Kidney (tissue), 14 donors: ENCODE data around the gene TENM4. TPM values are rescaled to one million over a fixed set of nuclear protein-coding genes. Genes with fewer than 3 reads are reported as not detected.

Experiments used
- DNase-seq, 5 donors: peaks; one replicate each; pipeline ENCODE4 v3.0.0-alpha.2; 2013 to 2020
- FAIRE-seq: peaks from 2 replicates; lab custom pipeline; 2012; peaks lifted over from hg19 to GRCh38; lab: Jason Lieb, UNC
- H3K27ac ChIP-seq, 2 donors: one replicate each; pipeline ENCODE4 v1.7.0; 2013; ENCODE audit warnings: low read depth in 2 of 2, low read length in 2 of 2, inconsistent platforms in 1 of 2
- H3K27me3 ChIP-seq: one replicate; pipeline ENCODE4 v1.7.1; 2013; ENCODE audit warnings: low read length, inconsistent platforms; ENCODE audit not compliant: control insufficient read depth, insufficient read depth
- H3K36me3 ChIP-seq, 3 donors: one replicate each; pipeline versions ENCODE4 v1.7.0 to v1.7.1; 2013; ENCODE audit warnings: low read length in 3 of 3, control low read depth in 1 of 3, inconsistent platforms in 1 of 3; ENCODE audit not compliant: insufficient read depth in 3 of 3, control insufficient read depth in 2 of 3
- H3K4me1 ChIP-seq, 3 donors: one replicate each; pipeline versions ENCODE4 v1.7.0 to v1.7.1; 2013; ENCODE audit warnings: low read length in 3 of 3, inconsistent platforms in 1 of 3, low read depth in 1 of 3; ENCODE audit not compliant: control insufficient read depth in 2 of 3, insufficient read depth in 2 of 3
- H3K4me3 ChIP-seq, 3 donors: one replicate each; pipeline versions ENCODE4 v1.7.0 to v1.8.1; 2013; ENCODE audit warnings: low read length in 3 of 3, control low read depth in 1 of 3, inconsistent platforms in 1 of 3
- H3K9ac ChIP-seq, 3 donors: one replicate each; pipeline versions ENCODE4 v1.7.0 to v1.7.1; 2013; ENCODE audit warnings: low read length in 3 of 3, control low read depth in 1 of 3, inconsistent platforms in 1 of 3
- H3K9me3 ChIP-seq, 3 donors: one replicate each; pipeline versions ENCODE4 v1.7.0 to v1.7.1; 2013; ENCODE audit warnings: low read length in 3 of 3, control low read depth in 1 of 3, inconsistent platforms in 1 of 3; ENCODE audit not compliant: control insufficient read depth in 2 of 3, insufficient read depth in 1 of 3
- intact Hi-C: fragments of 100-400 bp; cut with DNase I; formaldehyde crosslinking; loops from one replicate; pipeline ENCODE4 v1.11.1; 2022
- polyA plus RNA-seq: library from polyadenylated mRNA; stranded (reverse); fragments of 350-450 nt; fragmentation: Illumina TruSeq; extraction: RNeasy Lipid Tissue Mini Kit (QIAGEN cat#74804); gene quantifications from one replicate; pipeline ENCODE4 v1.2.3, GENCODE V29; 2014; ENCODE audit warnings: low read depth, low replicate concordance; ENCODE audit not compliant: insufficient read depth
- total RNA-seq: library from RNA; stranded (reverse); fragmentation: NEBNext Ultra II Directional; extraction: Animal tissue kit (Norgen Biotek cat#: 25700); gene quantifications from one replicate; pipeline ENCODE4 v1.2.1, GENCODE V29; 2021
- TF ChIP-seq, protein P1 (sequence below): IDR thresholded peaks from 3 replicates; pipeline ENCODE4 v1.5.1; 2012; ENCODE audit warnings: mild to moderate bottlenecking, moderate library complexity, borderline replicate concordance; ENCODE audit not compliant: insufficient read depth; ENCODE audit errors: extremely low read depth
- donor health status: control.
- donor health status: control.
- donor health status: control.
- donor health status: control.
- donor health status: control.
- donor health status: DM: yes; HTN: yes; CAD: no.
- donor health status: Normal renal cell carcinoma (clear cell type).

TENM4 gene
- total and polyA plus RNA-seq, 2 donors from 2014 or later = 0.34 to 31.0 TPM

DNA sequence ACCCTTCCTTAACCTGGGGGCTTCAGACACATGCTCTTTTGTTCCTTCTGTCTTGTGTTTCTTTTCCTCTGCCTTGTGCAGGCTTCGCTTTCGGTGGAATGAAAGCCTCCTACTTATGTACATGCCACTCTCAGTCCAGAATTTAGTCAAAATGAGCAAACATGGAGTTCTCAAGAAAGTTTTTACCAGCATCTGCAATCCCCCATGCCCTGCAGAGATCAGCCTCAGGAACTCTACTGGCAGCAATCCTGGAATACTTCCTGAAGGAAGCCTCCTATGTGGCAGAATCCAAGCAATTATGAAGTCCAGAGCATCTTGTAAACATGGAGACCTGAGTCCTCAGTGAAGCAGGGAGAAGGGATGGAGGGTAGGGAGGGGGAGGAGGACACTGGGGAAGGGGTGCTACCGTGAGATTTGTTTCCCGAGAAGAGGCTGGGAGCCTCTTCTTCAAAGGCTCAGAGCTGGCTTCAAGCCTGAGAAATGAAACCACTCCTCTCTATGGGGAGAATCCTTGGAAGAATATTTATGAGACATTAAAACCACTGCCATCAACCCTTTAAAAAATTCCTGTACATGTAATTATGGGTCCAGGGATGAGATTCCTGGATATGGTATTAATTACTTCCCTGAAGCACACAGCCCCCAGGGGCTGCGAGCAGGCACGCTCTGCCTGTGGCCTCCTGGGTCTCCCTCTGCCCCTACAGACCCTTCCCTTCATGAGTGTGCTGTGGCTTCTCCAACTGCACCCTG, 58.4 kb downstream of the TENM4 start:
- no peaks in the 10 kb centered on the region for H3K4me1 ChIP-seq
- H3K36me3 ChIP-seq = no peaks in the 10 kb centered on the region
- intact Hi-C loops = no loop called here
- TF ChIP-seq, protein P1, sequence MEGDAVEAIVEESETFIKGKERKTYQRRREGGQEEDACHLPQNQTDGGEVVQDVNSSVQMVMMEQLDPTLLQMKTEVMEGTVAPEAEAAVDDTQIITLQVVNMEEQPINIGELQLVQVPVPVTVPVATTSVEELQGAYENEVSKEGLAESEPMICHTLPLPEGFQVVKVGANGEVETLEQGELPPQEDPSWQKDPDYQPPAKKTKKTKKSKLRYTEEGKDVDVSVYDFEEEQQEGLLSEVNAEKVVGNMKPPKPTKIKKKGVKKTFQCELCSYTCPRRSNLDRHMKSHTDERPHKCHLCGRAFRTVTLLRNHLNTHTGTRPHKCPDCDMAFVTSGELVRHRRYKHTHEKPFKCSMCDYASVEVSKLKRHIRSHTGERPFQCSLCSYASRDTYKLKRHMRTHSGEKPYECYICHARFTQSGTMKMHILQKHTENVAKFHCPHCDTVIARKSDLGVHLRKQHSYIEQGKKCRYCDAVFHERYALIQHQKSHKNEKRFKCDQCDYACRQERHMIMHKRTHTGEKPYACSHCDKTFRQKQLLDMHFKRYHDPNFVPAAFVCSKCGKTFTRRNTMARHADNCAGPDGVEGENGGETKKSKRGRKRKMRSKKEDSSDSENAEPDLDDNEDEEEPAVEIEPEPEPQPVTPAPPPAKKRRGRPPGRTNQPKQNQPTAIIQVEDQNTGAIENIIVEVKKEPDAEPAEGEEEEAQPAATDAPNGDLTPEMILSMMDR = no peak
- no peaks in the 10 kb centered on the region for H3K9me3 ChIP-seq
- FAIRE-seq = no peak
- no peak overlapping the region for H3K9ac ChIP-seq
- H3K4me3 ChIP-seq = no peak overlapping the region
- H3K27ac ChIP-seq = no peak overlapping the region
- H3K27me3 ChIP-seq = no peaks in the 10 kb centered on the region
- no peak for DNase-seq

GRCh38 chr11:79381036-79381435, 59.8 kb downstream of the TENM4 start:
- Histone ChIP-seq H3K9ac (no peak overlapping the region), H3K27ac (no peak overlapping the region), H3K4me3 (no peak overlapping the region), H3K9me3 (no peaks in the 10 kb centered on the region), H3K4me1 (no peaks in the 10 kb centered on the region), H3K27me3 (no peaks in the 10 kb centered on the region), H3K36me3 (no peaks in the 10 kb centered on the region)
- no peak for FAIRE-seq
- peak in 3 of 5 donors; percentile 35 to 65 (median 60) for DNase-seq
- intact Hi-C loops = no loop called here
- TF ChIP-seq, protein P1 = no peak

DNA sequence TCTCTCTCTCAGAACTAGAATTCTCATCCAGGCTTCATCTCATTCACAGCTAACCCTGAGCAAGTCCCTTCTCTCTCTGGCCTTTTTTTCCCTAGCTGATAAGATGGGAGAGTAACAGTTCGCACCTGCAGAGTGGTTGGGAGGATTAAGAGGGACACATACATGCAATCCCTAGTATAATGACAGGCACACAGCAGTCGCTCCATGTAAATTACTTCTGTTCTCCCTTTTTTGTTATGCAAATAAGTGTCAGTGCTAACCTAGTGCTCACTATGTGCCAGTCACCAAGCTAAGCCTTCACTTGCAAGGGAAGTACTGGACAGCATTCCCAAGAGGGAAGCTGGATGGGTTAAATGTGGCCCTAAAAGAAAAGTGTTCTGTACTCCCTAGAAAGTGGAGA, 63.4 kb downstream of the TENM4 start:
- H3K4me1 ChIP-seq = no peaks in the 10 kb centered on the region
- H3K27ac ChIP-seq = no peak overlapping the region
- intact Hi-C loops = no loop called here
- FAIRE-seq = no peak
- no peak overlapping the region for H3K9ac ChIP-seq
- H3K9me3 ChIP-seq = no peaks in the 10 kb centered on the region
- H3K27me3 ChIP-seq = no peaks in the 10 kb centered on the region
- H3K4me3 ChIP-seq = no peak overlapping the region
- no peak for DNase-seq
- TF ChIP-seq, protein P1 = no peak
- no peaks in the 10 kb centered on the region for H3K36me3 ChIP-seq
